ENCODE results near the gene SYT9.

Gene SYT9

GRCh38 chr11:7417328-7417727 lies 165.6 kb downstream of the SYT9 start:
- H3K36me3 Mint-ChIP-seq: peaks cover under 1% of the 10 kb centered on the region
- peaks cover 1% of the 10 kb centered on the region for H3K4me1 Mint-ChIP-seq (ENCODE audit: low read depth)
- peaks cover 4% of the 10 kb centered on the region for H3K27me3 Mint-ChIP-seq
- H3K4me3 Mint-ChIP-seq: no peak overlapping the region
- no peak overlapping the region for H3K27ac Mint-ChIP-seq
- H3K9me3 Mint-ChIP-seq (ENCODE audit: low read depth): peaks cover 1% of the 10 kb centered on the region

DNA sequence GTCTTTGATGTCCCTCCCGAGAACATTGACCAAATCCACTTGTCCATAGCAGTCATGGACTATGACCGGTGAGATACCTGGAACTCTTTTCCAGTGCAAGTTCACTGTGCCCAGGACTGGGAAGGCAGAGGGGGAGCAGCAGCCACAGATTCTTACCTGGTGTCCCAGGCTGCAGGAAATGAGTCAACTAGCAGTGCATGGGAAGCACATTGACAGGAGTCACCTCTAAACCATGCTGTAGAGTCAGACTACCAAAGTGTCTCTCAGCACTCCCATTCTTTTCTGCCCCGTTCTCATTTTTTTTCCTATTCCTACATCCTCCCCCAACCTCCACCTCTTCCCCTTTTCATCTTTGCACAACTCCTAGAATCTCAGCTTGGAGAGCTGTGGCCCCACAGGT lies 166.4 kb downstream of the SYT9 start:
- H3K27me3 Mint-ChIP-seq: peaks cover 4% of the 10 kb centered on the region
- H3K4me3 Mint-ChIP-seq: no peak overlapping the region
- no peaks in the 10 kb centered on the region for H3K9me3 Mint-ChIP-seq (ENCODE audit: low read depth)
- H3K27ac Mint-ChIP-seq: no peak overlapping the region
- H3K4me1 Mint-ChIP-seq (ENCODE audit: low read depth): peaks cover 8% of the 10 kb centered on the region
- no peaks in the 10 kb centered on the region for H3K36me3 Mint-ChIP-seq

GRCh38 chr11:7418906-7419305 lies 167.2 kb downstream of the SYT9 start:
- no peak overlapping the region for H3K27ac Mint-ChIP-seq
- H3K27me3 Mint-ChIP-seq: peaks cover 4% of the 10 kb centered on the region
- H3K36me3 Mint-ChIP-seq: no peaks in the 10 kb centered on the region
- H3K4me1 Mint-ChIP-seq (ENCODE audit: low read depth): peaks cover 12% of the 10 kb centered on the region
- no peaks in the 10 kb centered on the region for H3K9me3 Mint-ChIP-seq (ENCODE audit: low read depth)
- no peak overlapping the region for H3K4me3 Mint-ChIP-seq

DNA sequence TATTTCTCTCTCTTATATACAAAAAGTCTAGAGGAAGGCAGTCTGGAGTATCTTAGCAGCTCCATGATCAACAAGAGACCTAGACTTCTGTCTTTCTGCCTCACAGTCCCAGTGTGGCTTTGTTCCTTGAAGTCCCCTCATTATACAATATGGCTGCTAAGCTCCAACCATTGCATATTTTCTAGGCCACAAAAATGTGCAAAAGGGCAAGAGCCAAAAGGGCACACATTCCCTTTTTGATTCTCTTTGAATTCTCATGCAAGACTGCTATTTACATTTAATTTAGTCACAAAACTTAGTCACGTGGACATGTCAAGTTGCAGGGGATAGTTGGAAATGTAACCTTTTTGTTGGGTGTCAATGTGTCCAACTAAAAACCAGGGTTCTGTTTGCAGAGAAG lies 169.4 kb downstream of the SYT9 start:
- Mint-ChIP-seq H3K9me3 (ENCODE audit: low read depth) (no peaks in the 10 kb centered on the region), H3K27me3 (no peaks in the 10 kb centered on the region), H3K4me1 (ENCODE audit: low read depth) (peaks cover 12% of the 10 kb centered on the region), H3K27ac (no peak overlapping the region), H3K36me3 (peaks cover 3% of the 10 kb centered on the region), H3K4me3 (no peak overlapping the region)

DNA sequence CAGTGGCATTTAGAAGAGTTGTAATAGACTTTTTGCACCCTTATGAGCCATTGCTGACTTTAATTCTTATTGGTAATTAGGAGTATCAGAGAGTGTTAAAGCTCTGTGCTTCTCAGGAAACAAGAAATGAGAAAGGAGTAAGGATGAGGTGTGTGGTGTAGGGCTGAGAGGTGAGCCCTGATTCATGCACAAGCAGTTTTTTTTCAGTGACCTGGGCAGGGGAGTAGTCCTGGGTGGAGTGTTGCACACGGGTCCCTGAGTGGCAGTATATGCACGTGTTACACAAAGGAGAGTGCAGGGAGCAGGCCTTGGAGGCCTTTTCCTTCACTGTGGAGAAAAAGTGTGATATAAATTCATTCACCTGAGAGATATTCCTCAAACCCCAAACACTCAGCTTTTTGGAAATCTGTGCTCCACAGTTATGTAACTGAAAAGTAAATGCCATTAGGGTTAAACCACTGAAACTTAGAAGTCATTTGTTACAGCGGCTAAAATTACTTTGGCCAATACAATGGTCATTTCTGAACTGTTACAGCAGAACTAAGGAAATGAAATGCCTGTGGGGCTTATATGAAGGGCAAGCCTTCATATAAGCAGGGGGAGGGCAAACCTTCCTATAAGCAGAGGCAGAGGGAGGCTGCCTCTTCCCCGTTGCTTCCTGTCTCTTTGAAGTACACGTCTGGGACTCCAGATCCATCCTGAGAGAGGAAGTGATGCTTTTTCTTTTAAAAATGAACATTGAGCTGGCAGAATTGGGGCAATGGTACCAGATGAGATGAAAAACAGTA lies 171.0 kb downstream of the SYT9 start:
- Mint-ChIP-seq H3K36me3 (peaks cover 3% of the 10 kb centered on the region), H3K27me3 (no peaks in the 10 kb centered on the region), H3K27ac (no peak overlapping the region), H3K4me1 (ENCODE audit: low read depth) (peaks cover 12% of the 10 kb centered on the region), H3K9me3 (ENCODE audit: low read depth) (no peaks in the 10 kb centered on the region), H3K4me3 (no peak overlapping the region)

DNA sequence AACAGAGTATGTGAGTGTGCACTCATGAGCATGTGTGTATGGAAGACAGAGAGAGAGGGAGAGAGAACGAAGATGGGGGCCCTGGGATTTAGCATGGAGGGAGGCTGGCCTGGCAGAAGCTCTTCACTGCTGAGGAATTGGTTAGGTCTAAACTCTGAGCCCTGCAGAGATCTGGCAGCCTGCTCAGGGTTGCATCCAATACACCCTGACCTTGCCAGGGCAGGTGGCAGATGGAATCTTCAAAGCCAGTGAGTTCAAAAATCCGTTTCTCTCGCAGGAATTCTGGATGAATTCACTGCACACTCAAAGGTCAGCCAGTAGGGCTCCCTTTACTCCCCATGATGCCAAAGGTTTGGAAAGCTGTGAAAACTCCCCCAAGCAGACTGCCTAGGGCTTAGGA lies 172.2 kb downstream of the SYT9 start:
- Mint-ChIP-seq H3K27ac (no peak overlapping the region), H3K4me3 (no peak overlapping the region), H3K9me3 (ENCODE audit: low read depth) (no peaks in the 10 kb centered on the region), H3K27me3 (peaks cover 4% of the 10 kb centered on the region), H3K36me3 (peaks cover 3% of the 10 kb centered on the region), H3K4me1 (ENCODE audit: low read depth) (peaks cover 12% of the 10 kb centered on the region)

DNA sequence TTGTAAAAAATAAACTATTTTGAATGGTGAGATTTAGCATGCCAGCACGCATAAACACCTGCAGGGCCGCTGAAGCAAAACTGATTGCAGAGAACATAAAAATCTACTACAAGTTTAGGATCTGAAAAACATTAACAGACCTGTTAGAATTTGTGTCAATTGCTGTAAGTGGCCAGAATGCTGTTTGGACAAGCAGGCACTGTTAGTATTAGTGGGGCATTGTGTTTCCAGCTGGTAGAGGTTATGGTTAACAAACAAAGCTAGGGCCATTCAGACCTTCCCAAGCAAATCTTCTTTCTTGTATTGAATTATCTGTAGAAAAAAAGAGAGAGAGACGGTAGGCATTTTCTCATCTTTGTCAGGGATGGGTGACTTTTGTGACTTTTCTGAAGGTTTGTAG lies 176.0 kb downstream of the SYT9 start:
- Mint-ChIP-seq H3K4me3 (no peak overlapping the region), H3K4me1 (ENCODE audit: low read depth) (peaks cover 7% of the 10 kb centered on the region), H3K9me3 (ENCODE audit: low read depth) (no peaks in the 10 kb centered on the region), H3K36me3 (peaks cover 3% of the 10 kb centered on the region), H3K27me3 (peaks cover 4% of the 10 kb centered on the region), H3K27ac (no peak overlapping the region)

GRCh38 chr11:7428196-7428595 lies 176.5 kb downstream of the SYT9 start:
- Mint-ChIP-seq H3K27me3 (peaks cover 4% of the 10 kb centered on the region), H3K4me3 (no peak overlapping the region), H3K36me3 (peaks cover 3% of the 10 kb centered on the region), H3K9me3 (ENCODE audit: low read depth) (no peaks in the 10 kb centered on the region), H3K4me1 (ENCODE audit: low read depth) (peaks cover 2% of the 10 kb centered on the region), H3K27ac (no peak overlapping the region)

DNA sequence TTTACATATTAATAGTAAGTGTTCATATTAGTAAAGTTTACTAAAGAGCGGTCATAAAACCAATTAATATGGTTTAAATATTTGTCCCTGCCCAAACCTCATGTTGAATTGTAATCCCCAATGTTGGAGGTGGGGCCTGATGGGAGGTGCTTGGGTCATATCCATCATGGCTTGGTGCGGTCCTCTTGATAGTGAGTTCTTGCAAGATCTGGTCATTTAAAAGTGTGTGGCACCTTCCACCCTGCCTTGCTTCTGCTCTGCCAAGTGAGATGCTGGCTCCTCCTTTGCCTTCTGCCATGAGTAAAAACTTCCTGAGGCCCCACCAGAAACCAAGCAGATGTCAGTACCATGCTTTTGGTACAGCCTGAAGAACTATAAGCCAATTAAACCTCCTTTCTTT lies 178.8 kb downstream of the SYT9 start:
- no peak overlapping the region for H3K4me3 Mint-ChIP-seq
- H3K36me3 Mint-ChIP-seq: peaks cover 2% of the 10 kb centered on the region
- H3K27me3 Mint-ChIP-seq: peaks cover 4% of the 10 kb centered on the region
- no peak overlapping the region for H3K27ac Mint-ChIP-seq
- no peaks in the 10 kb centered on the region for H3K9me3 Mint-ChIP-seq (ENCODE audit: low read depth)
- H3K4me1 Mint-ChIP-seq (ENCODE audit: low read depth): no peaks in the 10 kb centered on the region

GRCh38 chr11:7435176-7435575 lies 183.5 kb downstream of the SYT9 start:
- peaks cover 23% of the 10 kb centered on the region for H3K4me1 Mint-ChIP-seq (ENCODE audit: low read depth)
- H3K9me3 Mint-ChIP-seq (ENCODE audit: low read depth): no peaks in the 10 kb centered on the region
- no peaks in the 10 kb centered on the region for H3K27me3 Mint-ChIP-seq
- peaks cover 5% of the 10 kb centered on the region for H3K36me3 Mint-ChIP-seq
- no peak overlapping the region for H3K27ac Mint-ChIP-seq
- H3K4me3 Mint-ChIP-seq: no peak overlapping the region

DNA sequence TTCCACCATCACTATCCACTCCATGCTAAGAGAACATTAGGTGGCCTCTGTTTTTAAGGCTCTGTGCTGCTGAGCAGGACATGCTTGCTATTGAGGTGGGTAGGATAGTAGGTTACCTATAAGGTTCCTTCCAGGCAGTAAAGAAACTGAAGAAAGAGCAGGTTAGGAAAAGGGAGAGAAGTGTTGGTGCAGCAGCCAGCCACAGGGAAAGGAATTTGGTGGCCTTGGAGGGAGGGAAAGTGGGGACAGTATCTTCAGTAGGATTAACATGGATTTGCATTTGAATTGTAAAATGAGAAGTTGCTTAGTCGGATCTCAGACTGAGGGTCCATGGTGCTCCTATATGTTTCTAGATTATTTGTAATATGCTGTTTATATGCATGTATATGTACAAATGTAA lies 184.4 kb downstream of the SYT9 start:
- Mint-ChIP-seq H3K9me3 (ENCODE audit: low read depth) (no peaks in the 10 kb centered on the region), H3K4me1 (ENCODE audit: low read depth) (peaks cover 23% of the 10 kb centered on the region), H3K27me3 (no peaks in the 10 kb centered on the region), H3K27ac (no peak overlapping the region), H3K36me3 (peaks cover 9% of the 10 kb centered on the region), H3K4me3 (peak overlapping the region; percentile 71)

- no peaks in the 10 kb centered on the region for H3K27me3 Mint-ChIP-seq
- H3K27ac Mint-ChIP-seq: peak overlapping the region; percentile 74
- peak overlapping the region; percentile 71 for H3K4me3 Mint-ChIP-seq
- no peaks in the 10 kb centered on the region for H3K9me3 Mint-ChIP-seq (ENCODE audit: low read depth)
- peaks cover 23% of the 10 kb centered on the region for H3K4me1 Mint-ChIP-seq (ENCODE audit: low read depth)
- peaks cover 9% of the 10 kb centered on the region for H3K36me3 Mint-ChIP-seq
These were observed 185.0 kb downstream of the SYT9 start for GRCh38 chr11:7436657-7437056.

- Mint-ChIP-seq H3K27me3 (no peaks in the 10 kb centered on the region), H3K36me3 (peaks cover 9% of the 10 kb centered on the region), H3K4me3 (no peak overlapping the region), H3K4me1 (ENCODE audit: low read depth) (peaks cover 23% of the 10 kb centered on the region), H3K9me3 (ENCODE audit: low read depth) (no peaks in the 10 kb centered on the region), H3K27ac (no peak overlapping the region)
These were observed 186.0 kb downstream of the SYT9 start for GRCh38 chr11:7437696-7438095.

DNA sequence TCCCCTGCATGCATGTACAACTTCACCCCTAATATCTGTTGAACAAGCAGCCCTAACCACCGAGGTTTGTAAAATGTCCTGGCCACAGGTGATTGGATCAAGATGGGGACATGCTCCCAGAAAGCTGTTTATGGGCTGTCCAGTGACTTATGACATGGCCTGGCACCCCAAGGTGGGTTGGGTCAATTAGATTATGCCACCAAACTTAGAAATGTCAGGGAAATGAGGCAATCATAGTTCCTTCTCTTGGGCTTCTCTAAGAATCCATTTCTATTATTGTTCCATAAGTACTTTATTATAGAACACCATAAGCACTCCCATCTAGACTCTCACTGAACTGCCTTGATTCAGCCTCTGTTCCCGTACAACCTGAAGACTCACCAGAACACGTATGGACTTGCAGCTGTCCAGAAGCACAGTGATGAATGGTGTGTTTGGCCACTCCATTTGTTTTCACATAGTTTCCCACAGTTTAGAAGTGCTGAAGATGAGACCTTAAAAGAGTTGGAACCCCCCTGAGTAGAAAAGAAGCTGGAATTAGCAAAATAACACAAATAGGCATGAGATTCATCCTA lies 188.1 kb downstream of the SYT9 start:
- no peak overlapping the region for H3K4me3 Mint-ChIP-seq
- H3K27me3 Mint-ChIP-seq: no peaks in the 10 kb centered on the region
- H3K27ac Mint-ChIP-seq: no peak overlapping the region
- peaks cover 23% of the 10 kb centered on the region for H3K4me1 Mint-ChIP-seq (ENCODE audit: low read depth)
- H3K9me3 Mint-ChIP-seq (ENCODE audit: low read depth): no peaks in the 10 kb centered on the region
- H3K36me3 Mint-ChIP-seq: peaks cover 8% of the 10 kb centered on the region

DNA sequence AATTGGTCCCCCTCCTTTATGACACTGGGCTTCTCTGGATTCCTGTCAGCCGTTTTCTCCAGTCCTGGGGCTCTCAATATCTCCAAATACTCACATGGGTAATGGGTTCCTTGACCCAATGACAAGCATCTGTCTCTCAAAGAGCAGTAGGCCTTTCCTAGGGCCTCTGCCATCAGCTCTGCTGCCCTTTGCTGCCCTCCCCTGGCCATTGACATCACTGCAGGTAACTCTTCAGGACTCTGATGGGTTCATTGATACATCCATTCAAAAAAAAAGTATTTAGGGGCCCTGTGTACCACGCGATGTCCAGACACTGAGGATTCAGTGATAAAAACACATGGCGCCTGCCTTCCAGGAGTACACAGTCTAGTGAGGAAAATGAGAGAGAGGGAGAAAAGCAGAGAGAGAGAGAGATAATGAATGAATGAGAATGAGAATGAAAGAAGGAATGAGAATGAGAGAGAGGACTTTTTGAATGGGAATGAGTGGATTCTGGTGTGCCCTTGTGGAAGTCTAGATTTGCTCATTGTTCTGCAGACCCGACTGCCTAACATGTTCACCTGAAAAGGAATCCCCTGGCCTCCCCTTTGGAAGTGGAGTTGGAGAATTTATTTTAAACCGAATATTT lies 191.0 kb downstream of the SYT9 start:
- H3K27me3 Mint-ChIP-seq: no peaks in the 10 kb centered on the region
- no peak overlapping the region for H3K27ac Mint-ChIP-seq
- H3K4me3 Mint-ChIP-seq: no peak overlapping the region
- H3K9me3 Mint-ChIP-seq (ENCODE audit: low read depth): no peaks in the 10 kb centered on the region
- peaks cover 7% of the 10 kb centered on the region for H3K36me3 Mint-ChIP-seq
- H3K4me1 Mint-ChIP-seq (ENCODE audit: low read depth): peaks cover 3% of the 10 kb centered on the region

Data from activated naive CD8-positive, alpha-beta T cell (primary cell).